ENCODE data around the gene ARL15. TPM values are rescaled to one million over a fixed set of nuclear protein-coding genes. Genes with fewer than 3 reads are reported as not detected.

ARL15 gene
- total RNA-seq, 1 donor = 28.1 TPM

GRCh38 chr5:53895091-53895683 is 415.2 kb downstream of the ARL15 start:
- H3K4me3 ChIP-seq (ENCODE audit: low read depth, low read length) = no peak overlapping the region
- TF ChIP-seq CTCF (IDR thresholded peaks at IDR 0.05; ENCODE audit: insufficient read depth, low read depth, low read length) = no peak
- DNase-seq (ENCODE audit: low read depth) = no peak

DNA sequence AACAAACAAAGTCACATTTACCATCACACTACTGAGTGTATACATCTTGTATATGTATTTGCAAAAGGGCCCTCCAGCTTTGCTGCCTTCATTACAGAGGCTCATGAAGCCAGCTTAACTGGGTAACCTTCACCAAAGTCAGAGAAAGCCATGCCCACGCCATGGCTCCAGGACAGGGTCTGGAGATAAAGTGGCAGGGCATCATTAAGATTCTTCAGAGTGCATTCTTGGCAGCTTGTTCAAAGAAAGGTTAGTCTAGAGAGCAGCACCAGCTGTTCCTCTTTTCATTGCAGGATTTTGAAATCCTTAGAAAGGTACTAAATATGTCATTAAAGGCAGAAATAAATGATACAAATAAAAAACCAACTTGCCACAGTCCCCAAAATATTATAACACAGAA is 416.7 kb downstream of the ARL15 start:
- no peak for TF ChIP-seq CTCF (IDR thresholded peaks at IDR 0.05; ENCODE audit: insufficient read depth, low read depth, low read length)
- no peak for DNase-seq (ENCODE audit: low read depth)
- H3K4me3 ChIP-seq (ENCODE audit: low read depth, low read length) = no peak overlapping the region

DNA sequence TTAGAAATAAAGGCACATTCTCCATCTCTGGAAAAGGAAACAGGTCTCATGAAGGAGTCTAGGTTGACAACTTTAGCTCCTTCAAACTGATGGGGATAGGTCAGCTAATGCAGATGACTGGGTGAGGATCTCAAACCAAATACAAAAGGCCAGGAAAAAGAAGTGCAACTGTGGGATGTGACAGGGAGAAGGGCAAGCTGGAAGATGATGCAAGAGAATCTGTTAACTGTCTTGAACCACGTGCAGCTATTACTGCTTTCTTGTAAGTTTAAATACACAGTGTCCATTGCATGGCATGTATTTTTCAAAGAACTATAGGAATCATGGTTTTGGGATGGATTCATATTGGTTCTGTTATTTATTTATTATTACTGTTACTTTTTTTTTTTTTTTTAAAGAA is 418.1 kb downstream of the ARL15 start:
- H3K4me3 ChIP-seq (ENCODE audit: low read depth, low read length) = no peak overlapping the region
- peak; percentile 39 for DNase-seq (ENCODE audit: low read depth)
- no peak for TF ChIP-seq CTCF (IDR thresholded peaks at IDR 0.05; ENCODE audit: insufficient read depth, low read depth, low read length)

- no peak for DNase-seq (ENCODE audit: low read depth)
- no peak for TF ChIP-seq CTCF (IDR thresholded peaks at IDR 0.05; ENCODE audit: insufficient read depth, low read depth, low read length)
- no peak overlapping the region for H3K4me3 ChIP-seq (ENCODE audit: low read depth, low read length)
These were observed 419.2 kb downstream of the ARL15 start for GRCh38 chr5:53891159-53891558.

- DNase-seq (ENCODE audit: low read depth) = no peak
- H3K4me3 ChIP-seq (ENCODE audit: low read depth, low read length) = no peak overlapping the region
- no peak for TF ChIP-seq CTCF (IDR thresholded peaks at IDR 0.05; ENCODE audit: insufficient read depth, low read depth, low read length)
These were observed 419.9 kb downstream of the ARL15 start for GRCh38 chr5:53890490-53890889.

DNA sequence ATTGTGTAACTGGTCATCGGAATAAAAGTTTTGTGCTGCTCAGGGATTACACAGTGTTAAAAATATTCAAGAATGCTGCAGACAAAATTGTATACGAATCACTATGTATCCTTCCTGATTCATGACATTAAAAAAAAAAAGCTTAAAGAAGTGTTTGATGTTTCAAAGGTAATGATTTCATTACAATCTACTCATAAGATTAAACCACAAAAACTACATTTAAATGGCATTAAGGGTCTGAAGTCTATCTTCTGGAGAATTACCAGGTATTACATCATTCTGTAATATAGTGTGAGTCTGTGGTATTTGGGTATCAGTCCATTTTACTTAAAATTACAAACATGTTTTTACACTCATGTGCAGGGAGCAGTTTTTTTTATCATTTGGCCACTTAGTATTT is 425.5 kb downstream of the ARL15 start:
- no peak for TF ChIP-seq CTCF (IDR thresholded peaks at IDR 0.05; ENCODE audit: insufficient read depth, low read depth, low read length)
- no peak for DNase-seq (ENCODE audit: low read depth)
- H3K4me3 ChIP-seq (ENCODE audit: low read depth, low read length) = no peak overlapping the region

- no peak for TF ChIP-seq CTCF (IDR thresholded peaks at IDR 0.05; ENCODE audit: insufficient read depth, low read depth, low read length)
- H3K4me3 ChIP-seq (ENCODE audit: low read depth, low read length) = no peak overlapping the region
- DNase-seq (ENCODE audit: low read depth) = no peak
These were observed 426.0 kb downstream of the ARL15 start for GRCh38 chr5:53884417-53884816.

Measured in fibroblast of villous mesenchyme (primary cell).